H1 (cell line): ENCODE data around the gene DCAF6. TPM values are rescaled to one million over a fixed set of nuclear protein-coding genes. Genes with fewer than 3 reads are reported as not detected.

ENCODE experiments used
- BRCA1 ChIP-seq: IDR thresholded peaks from 2 replicates; pipeline ENCODE4 v1.6.1; 2012; ENCODE audit warnings: low read depth, low read length, improper control_type of control experiment
- CBX5 ChIP-seq: fragments of 300-800, 300-1000 bp; sonication (generic); IDR thresholded peaks from 2 replicates; pipeline ENCODE4 v1.7.1; 2016; ENCODE audit warnings: antibody characterized with exemption, low read length, low read depth
- CBX8 ChIP-seq: fragments of 300-800, 300-1000 bp; sonication (generic); IDR thresholded peaks from 2 replicates; pipeline ENCODE4 v1.7.1; 2016; ENCODE audit warnings: low read depth, low read length, borderline replicate concordance
- CREB1 ChIP-seq: IDR thresholded peaks from 2 replicates; pipeline ENCODE4 v1.6.1; 2012; ENCODE audit warnings: inconsistent platforms
- HDAC2 ChIP-seq, 2 experiments: fragments of 300-600 bp in 1 of 2; sonication (generic) in 1 of 2; IDR thresholded peaks; 2 replicates each; pipeline ENCODE4 v1.6.1; 2011 to 2012; ENCODE audit warnings: low read depth in 2 of 2, low read length in 2 of 2, mild to moderate bottlenecking in 2 of 2, moderate library complexity in 2 of 2, borderline replicate concordance in 1 of 2, inconsistent platforms in 1 of 2
- KDM5A ChIP-seq: fragments of 200-600 bp; IDR thresholded peaks from 2 replicates; pipeline ENCODE4 v1.7.1; 2012; ENCODE audit warnings: mild to moderate bottlenecking, low read length, inconsistent platforms, mixed read lengths
- POLR2AphosphoS5 ChIP-seq: IDR thresholded peaks from 2 replicates; pipeline ENCODE4 v1.6.1; 2011; ENCODE audit warnings: low read depth, low read length
- ZNF274 ChIP-seq: IDR thresholded peaks from 2 replicates; pipeline ENCODE4 v1.7.0; 2012; ENCODE audit warnings: low read length, borderline replicate concordance; ENCODE audit errors: extremely low read depth
- polyA plus RNA-seq, 7 experiments: library from polyadenylated mRNA; depleted of rRNA in 3 of 7; stranded (reverse) in 5 of 7; unstranded in 2 of 7; fragments of >200 nt in 5 of 7; fragments of 200-250 nt in 2 of 7; gene quantifications; 1 replicate in 5 of 7; 2 replicates in 1 of 7; 4 replicates in 1 of 7; pipeline versions ENCODE4 v1.2.1 to v1.2.3, GENCODE V29; 2011 to 2013; ENCODE audit warnings: missing spikeins in 2 of 7, mixed read lengths in 2 of 7
- total RNA-seq: library from RNA; stranded (reverse); fragmentation: NEBNext Ultra II Directional; extraction: Animal tissue kit (Norgen Biotek cat#: 25700); gene quantifications from 2 replicates; pipeline ENCODE4 v1.2.1, GENCODE V29; 2021
- TF ChIP-seq, protein P1 (sequence below): IDR thresholded peaks from 2 replicates; pipeline ENCODE4 v1.6.1; 2011; ENCODE audit warnings: low read length, improper control_type of control experiment

The DCAF6 gene
- total and polyA plus RNA-seq, 2 of the 8 experiments (the other 6 are each of a cell fraction or from before 2014, with no cell fraction given), result 12.3 to 17.4 TPM

DNA sequence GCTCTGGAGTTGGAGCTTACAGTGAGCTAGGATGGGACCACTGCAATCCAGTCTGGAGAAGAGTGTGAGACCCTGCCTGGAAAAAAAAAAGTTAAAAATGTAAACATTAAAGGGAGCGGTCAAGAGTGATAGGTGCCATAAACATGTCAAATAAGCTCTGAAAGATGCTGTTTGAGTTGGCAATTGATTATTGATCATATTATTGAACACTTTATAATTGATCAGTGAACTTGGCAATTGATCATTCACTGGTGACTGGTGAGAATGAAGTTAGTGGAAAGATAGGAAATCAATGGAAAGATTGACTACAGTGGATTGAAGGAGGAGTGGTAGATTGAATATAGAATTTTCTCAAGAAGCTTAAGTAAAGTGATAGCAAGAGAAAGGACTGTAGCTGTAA is 64.7 kb downstream of the DCAF6 start (continued):
- TF ChIP-seq BRCA1, result no peak
- TF ChIP-seq CBX8, result no peak
- no peak for TF ChIP-seq HDAC2 (IDR thresholded peaks at IDR 0.05; ENCODE audit: borderline replicate concordance in 1 of 2, low read depth in 2 of 2, low read length in 2 of 2)
- no peak for TF ChIP-seq KDM5A
- no peak for TF ChIP-seq POLR2AphosphoS5
- no peak for TF ChIP-seq CREB1
- no peak for TF ChIP-seq ZNF274
- TF ChIP-seq, protein P1, sequence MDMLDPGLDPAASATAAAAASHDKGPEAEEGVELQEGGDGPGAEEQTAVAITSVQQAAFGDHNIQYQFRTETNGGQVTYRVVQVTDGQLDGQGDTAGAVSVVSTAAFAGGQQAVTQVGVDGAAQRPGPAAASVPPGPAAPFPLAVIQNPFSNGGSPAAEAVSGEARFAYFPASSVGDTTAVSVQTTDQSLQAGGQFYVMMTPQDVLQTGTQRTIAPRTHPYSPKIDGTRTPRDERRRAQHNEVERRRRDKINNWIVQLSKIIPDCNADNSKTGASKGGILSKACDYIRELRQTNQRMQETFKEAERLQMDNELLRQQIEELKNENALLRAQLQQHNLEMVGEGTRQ, result no peak
- no peak for TF ChIP-seq CBX5
